HEK293T (cell line): Measurements from ENCODE around the gene RNF111.
"Not testable (repeated sequence)": the region's sequence is repeated elsewhere in the genome, so short reads cannot be mapped to it uniquely, and the experiment has no call there.

Experiments used
- CTBP1 ChIP-seq: fragments of 450-650 bp; IDR thresholded peaks from 2 replicates; pipeline ENCODE4 v1.6.1; 2016; ENCODE audit warnings: borderline replicate concordance
- FOXK2 ChIP-seq: fragments of 450-650 bp; IDR thresholded peaks from 2 replicates; pipeline ENCODE4 v1.6.1; 2016; ENCODE audit warnings: mild to moderate bottlenecking
- FOXM1 ChIP-seq: fragments of 450-650 bp; IDR thresholded peaks from 2 replicates; pipeline ENCODE4 v1.6.1; 2017; ENCODE audit warnings: mild to moderate bottlenecking, borderline replicate concordance
- SUZ12 ChIP-seq: fragments of 450-650 bp; IDR thresholded peaks from 2 replicates; pipeline ENCODE4 v1.6.1; 2016; ENCODE audit warnings: mild to moderate bottlenecking

- not testable (repeated sequence) for TF ChIP-seq FOXK2, SUZ12, CTBP1, FOXM1
Observed at GRCh38 chr15:59125683-59126082, 138.2 kb downstream of the RNF111 start.
